SU-DHL-6 (cell line): Measurements from ENCODE around the gene CPSF2.

Source experiments
- CTCF ChIP-seq: fragments of 200-600 bp; sonication (generic); IDR thresholded peaks from one replicate; pipeline ENCODE4 v1.5.1; 2017; ENCODE audit warnings: antibody characterized with exemption, mild to moderate bottlenecking, low read length, moderate library complexity; ENCODE audit not compliant: insufficient read depth, poor library complexity, severe bottlenecking
- EZH2phosphoT487 ChIP-seq: fragments of 200-600 bp; sonication (generic), shearing (Covaris generic); conservative IDR thresholded peaks from 2 replicates; pipeline ENCODE4 v1.6.1; 2018; ENCODE audit warnings: mild to moderate bottlenecking, antibody characterized with exemption, low read length, moderate library complexity, mixed read lengths

DNA sequence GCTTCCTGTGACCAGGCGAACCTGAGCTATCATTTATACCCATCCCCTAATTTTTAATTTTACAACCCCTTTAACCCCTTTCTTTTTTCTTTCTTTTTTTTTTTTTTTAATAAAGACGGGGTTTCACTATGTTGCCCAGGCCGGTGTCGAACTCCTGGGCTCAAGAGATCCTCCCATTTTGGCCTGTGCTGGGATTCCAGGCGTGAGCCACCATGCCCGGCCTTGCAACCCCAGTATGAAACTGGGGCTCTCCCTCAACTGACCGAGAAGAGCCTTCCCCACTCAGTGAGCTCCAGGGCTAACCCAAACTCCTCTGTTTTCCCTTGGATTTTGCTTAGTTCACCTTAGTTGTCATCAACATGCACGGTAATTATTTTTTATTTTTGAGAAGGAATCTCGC, 992 bp downstream of the CPSF2 start:
- no peak for TF ChIP-seq CTCF
- TF ChIP-seq EZH2phosphoT487: no peak
